ENCODE measurements around the gene RAB31. TPM values are rescaled to one million over a fixed set of nuclear protein-coding genes. Genes with fewer than 3 reads are reported as not detected.

The RAB31 gene
- total RNA-seq, 1 experiment from 2014 or later = 2.3 TPM

GRCh38 chr18:9742524-9743131 lies 34.5 kb downstream of the RAB31 start:
- intact Hi-C loops (cut with micrococcal nuclease; ENCODE audit: unreplicated experiment) = no loop called here
- peak; percentile 16 for DNase-seq
- CTCF ChIA-PET = interaction anchor here (0.6 to 1.1 kb wide), 4 partner anchors 23 to 192 kb away, joined by 3 to 4 read pairs (median 3); no protein-coding TSS in a partner anchor
- no peaks in the 10 kb centered on the region for H3K36me3 Mint-ChIP-seq (ENCODE audit: insufficient read depth, unreplicated experiment)
- TF ChIP-seq CTCF (IDR thresholded peaks at IDR 0.05; ENCODE audit: unreplicated experiment) = no peak
- peak overlapping the region; percentile 36 for H3K4me3 Mint-ChIP-seq (ENCODE audit: low read depth, unreplicated experiment)
- H3K4me1 Mint-ChIP-seq (ENCODE audit: low read depth, unreplicated experiment) = peaks cover 54% of the 10 kb centered on the region
- no peaks in the 10 kb centered on the region for H3K27me3 Mint-ChIP-seq (ENCODE audit: unreplicated experiment)
- BruUV-seq (replicated peaks) = no TSS peak
- peaks cover 4% of the 10 kb centered on the region for H3K9me3 Mint-ChIP-seq (ENCODE audit: low read depth, unreplicated experiment)
- peak overlapping the region; percentile 83 for H3K27ac Mint-ChIP-seq (ENCODE audit: unreplicated experiment)

GRCh38 chr18:9743200-9744016 lies 35.3 kb downstream of the RAB31 start:
- peaks cover 48% of the 10 kb centered on the region for H3K4me1 Mint-ChIP-seq (ENCODE audit: low read depth, unreplicated experiment)
- H3K4me3 Mint-ChIP-seq (ENCODE audit: low read depth, unreplicated experiment) = peak overlapping the region; percentile 36
- no TSS peak for BruUV-seq (replicated peaks)
- intact Hi-C loops (cut with micrococcal nuclease; ENCODE audit: unreplicated experiment) = no loop called here
- CTCF ChIA-PET = interaction anchor here (0.6 to 1.1 kb wide), 4 partner anchors 22 to 191 kb away, joined by 3 to 4 read pairs (median 3); no protein-coding TSS in a partner anchor
- no peak for TF ChIP-seq CTCF (IDR thresholded peaks at IDR 0.05; ENCODE audit: unreplicated experiment)
- H3K27me3 Mint-ChIP-seq (ENCODE audit: unreplicated experiment) = no peaks in the 10 kb centered on the region
- DNase-seq = peak; percentile 88
- H3K36me3 Mint-ChIP-seq (ENCODE audit: insufficient read depth, unreplicated experiment) = no peaks in the 10 kb centered on the region
- H3K27ac Mint-ChIP-seq (ENCODE audit: unreplicated experiment) = peak overlapping the region; percentile 83
- H3K9me3 Mint-ChIP-seq (ENCODE audit: low read depth, unreplicated experiment) = peaks cover 4% of the 10 kb centered on the region

- no peak for DNase-seq
- no TSS peak for BruUV-seq (replicated peaks)
- H3K27ac Mint-ChIP-seq (ENCODE audit: unreplicated experiment) = no peak overlapping the region
- intact Hi-C loops (cut with micrococcal nuclease; ENCODE audit: unreplicated experiment) = no loop called here
- no peaks in the 10 kb centered on the region for H3K36me3 Mint-ChIP-seq (ENCODE audit: insufficient read depth, unreplicated experiment)
- CTCF ChIA-PET = no interaction called here
- TF ChIP-seq CTCF (IDR thresholded peaks at IDR 0.05; ENCODE audit: unreplicated experiment) = no peak
- peaks cover 31% of the 10 kb centered on the region for H3K4me1 Mint-ChIP-seq (ENCODE audit: low read depth, unreplicated experiment)
- H3K27me3 Mint-ChIP-seq (ENCODE audit: unreplicated experiment) = no peaks in the 10 kb centered on the region
- peaks cover 4% of the 10 kb centered on the region for H3K9me3 Mint-ChIP-seq (ENCODE audit: low read depth, unreplicated experiment)
- H3K4me3 Mint-ChIP-seq (ENCODE audit: low read depth, unreplicated experiment) = no peak overlapping the region
Measured at GRCh38 chr18:9746958-9747357, 38.9 kb downstream of the RAB31 start.

GRCh38 chr18:9749611-9750010 lies 41.5 kb downstream of the RAB31 start:
- Mint-ChIP-seq H3K9me3 (ENCODE audit: low read depth, unreplicated experiment) (peaks cover 3% of the 10 kb centered on the region), H3K4me1 (ENCODE audit: low read depth, unreplicated experiment) (peaks cover 4% of the 10 kb centered on the region), H3K27me3 (ENCODE audit: unreplicated experiment) (no peaks in the 10 kb centered on the region), H3K27ac (ENCODE audit: unreplicated experiment) (no peak overlapping the region), H3K4me3 (ENCODE audit: low read depth, unreplicated experiment) (no peak overlapping the region), H3K36me3 (ENCODE audit: insufficient read depth, unreplicated experiment) (no peaks in the 10 kb centered on the region)
- no TSS peak for BruUV-seq (replicated peaks)
- CTCF ChIA-PET = no interaction called here
- TF ChIP-seq CTCF (IDR thresholded peaks at IDR 0.05; ENCODE audit: unreplicated experiment) = no peak
- DNase-seq = no peak
- intact Hi-C loops (cut with micrococcal nuclease; ENCODE audit: unreplicated experiment) = no loop called here

All from Calu3 (cell line).